ENCODE data around the gene TCERG1L.

Gene TCERG1L

DNA sequence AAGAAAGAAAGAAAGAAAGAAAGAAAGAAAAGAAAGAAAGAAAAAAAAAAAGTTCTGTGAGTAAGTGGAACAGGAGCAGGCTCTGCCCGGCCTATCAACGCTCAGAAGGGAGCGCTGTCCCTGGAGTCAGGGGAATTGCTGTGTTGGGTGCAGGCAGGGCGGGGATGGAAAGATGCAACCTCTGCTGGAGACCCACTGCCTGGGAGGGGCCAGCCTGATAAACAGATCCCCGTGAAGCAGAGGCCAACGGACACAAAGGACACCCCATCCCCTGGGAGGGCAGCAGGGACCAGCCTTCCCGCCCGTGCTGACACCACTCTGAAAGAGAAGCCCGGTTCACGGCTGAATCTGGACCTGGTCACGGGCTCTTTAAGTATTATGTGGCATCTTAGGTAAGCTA, 54.5 kb downstream of the TCERG1L start:
- Histone ChIP-seq H3K27ac (ENCODE audit: low read depth, low read length) (no peak overlapping the region), H3K9me3 (ENCODE audit: control insufficient read depth, insufficient read depth, low read length) (no peaks in the 10 kb centered on the region), H3K36me3 (ENCODE audit: control insufficient read depth, insufficient read depth, low read length) (no peaks in the 10 kb centered on the region), H3K4me3 (ENCODE audit: low read depth, low read length) (no peak overlapping the region), H3K9ac (ENCODE audit: low read depth, low read length) (no peak overlapping the region), H3K4me1 (ENCODE audit: control insufficient read depth, insufficient read depth, low read length) (no peaks in the 10 kb centered on the region), H3K27me3 (ENCODE audit: control insufficient read depth, insufficient read depth, low read length) (no peaks in the 10 kb centered on the region)

DNA sequence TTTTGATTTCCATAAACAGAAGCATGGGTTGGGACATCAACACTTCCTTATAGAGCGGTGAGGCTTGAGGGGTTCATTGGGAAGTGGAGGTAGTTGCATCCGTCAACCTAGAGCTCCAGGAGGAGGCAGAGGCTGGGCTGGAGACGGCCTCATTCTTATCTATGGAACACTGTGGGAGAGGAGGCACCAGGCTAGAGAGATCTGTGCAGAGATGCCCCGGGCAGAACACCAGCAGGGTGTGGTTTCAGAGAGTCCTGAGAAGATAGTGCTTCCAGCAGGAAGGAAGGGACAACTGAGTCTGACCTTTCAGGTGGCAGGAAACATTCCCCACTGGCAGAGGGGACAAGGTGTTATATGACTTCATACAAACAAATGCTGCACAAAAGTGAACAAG, 56.7 kb downstream of the TCERG1L start:
- Histone ChIP-seq H3K27ac (ENCODE audit: low read depth, low read length) (no peak overlapping the region), H3K27me3 (ENCODE audit: control insufficient read depth, insufficient read depth, low read length) (no peaks in the 10 kb centered on the region), H3K4me3 (ENCODE audit: low read depth, low read length) (no peak overlapping the region), H3K9me3 (ENCODE audit: control insufficient read depth, insufficient read depth, low read length) (no peaks in the 10 kb centered on the region), H3K4me1 (ENCODE audit: control insufficient read depth, insufficient read depth, low read length) (peaks cover 9% of the 10 kb centered on the region), H3K36me3 (ENCODE audit: control insufficient read depth, insufficient read depth, low read length) (no peaks in the 10 kb centered on the region), H3K9ac (ENCODE audit: low read depth, low read length) (no peak overlapping the region)

DNA sequence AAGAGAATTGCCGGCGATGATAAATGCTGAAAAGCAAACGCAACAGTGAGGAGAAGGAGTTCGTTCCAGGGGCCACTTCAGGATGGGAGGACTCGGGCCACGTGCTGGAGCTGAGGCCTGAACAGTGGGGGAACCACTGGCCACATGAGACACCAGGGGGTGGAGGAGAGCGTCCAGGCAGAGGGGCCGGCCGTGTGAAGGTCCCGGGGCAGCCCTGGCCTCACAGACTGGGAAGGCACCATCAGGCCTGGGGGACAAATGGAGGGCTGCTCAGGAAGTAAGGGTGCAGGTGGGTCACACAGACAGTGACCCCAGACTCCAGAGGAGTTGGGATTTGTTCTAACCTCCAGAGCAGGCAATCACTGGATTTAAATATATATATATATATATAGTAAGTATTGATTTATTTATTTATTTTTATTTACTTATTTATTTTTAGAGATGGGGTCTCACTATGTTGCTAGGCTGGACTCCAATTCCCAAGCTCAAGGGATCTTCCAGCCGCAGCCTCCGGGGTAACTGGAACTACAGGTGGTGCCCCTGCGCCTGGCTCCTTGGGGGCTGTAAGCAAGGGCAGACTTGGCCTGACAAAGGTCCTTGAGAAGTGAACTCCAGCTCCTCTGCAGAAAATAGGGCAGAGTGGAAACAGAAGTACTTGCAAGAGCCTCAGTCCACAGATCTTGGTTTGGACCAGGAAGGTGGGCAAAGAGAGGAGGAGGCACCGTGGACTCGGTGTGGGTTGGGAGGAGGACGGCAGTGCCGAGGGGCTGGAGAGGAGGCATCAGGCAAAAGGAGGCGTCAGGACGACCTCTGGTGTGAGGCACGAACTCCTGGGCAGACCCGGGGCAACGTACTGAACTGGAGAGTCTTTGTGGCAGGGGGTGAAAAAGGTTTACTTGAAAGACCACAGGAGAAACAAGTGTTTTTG, 57.3 kb downstream of the TCERG1L start:
- no peaks in the 10 kb centered on the region for H3K9me3 ChIP-seq (ENCODE audit: control insufficient read depth, insufficient read depth, low read length)
- no peak overlapping the region for H3K4me3 ChIP-seq (ENCODE audit: low read depth, low read length)
- H3K4me1 ChIP-seq (ENCODE audit: control insufficient read depth, insufficient read depth, low read length), result peaks cover 11% of the 10 kb centered on the region
- H3K9ac ChIP-seq (ENCODE audit: low read depth, low read length), result no peak overlapping the region
- H3K27ac ChIP-seq (ENCODE audit: low read depth, low read length), result no peak overlapping the region
- no peaks in the 10 kb centered on the region for H3K36me3 ChIP-seq (ENCODE audit: control insufficient read depth, insufficient read depth, low read length)
- no peaks in the 10 kb centered on the region for H3K27me3 ChIP-seq (ENCODE audit: control insufficient read depth, insufficient read depth, low read length)

DNA sequence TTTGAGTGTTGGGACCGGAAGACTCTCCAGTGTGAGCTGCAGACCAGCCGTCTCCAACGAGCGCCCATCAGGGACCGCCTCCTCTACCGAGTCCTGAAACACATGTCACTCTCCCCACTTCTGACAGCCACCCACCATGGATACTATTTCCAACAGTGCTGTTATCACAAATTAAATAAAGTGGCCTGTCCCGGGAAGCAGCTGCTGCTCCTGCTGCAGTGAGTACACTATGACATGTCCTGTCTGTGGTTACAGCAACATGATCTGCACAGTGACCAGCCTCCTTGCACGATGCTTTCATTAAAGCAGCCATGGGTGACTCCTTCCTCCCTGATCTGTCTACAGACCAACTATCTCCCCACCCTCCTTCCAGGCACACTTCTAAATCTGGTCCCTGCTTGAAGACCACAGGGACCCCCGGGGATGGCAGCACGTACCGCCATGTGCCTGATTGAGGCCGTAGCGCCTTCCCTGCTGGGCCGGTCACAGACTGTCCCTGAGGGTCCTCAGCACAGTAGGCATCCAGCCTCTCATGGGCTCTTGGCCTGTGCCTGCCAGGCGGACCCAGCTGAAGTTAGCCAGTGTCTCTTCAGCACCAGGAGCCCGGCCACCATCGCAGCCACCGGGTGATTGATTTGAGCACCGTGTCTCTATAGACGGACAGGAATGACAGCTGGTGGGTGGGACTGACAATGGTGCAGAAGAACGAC, 58.8 kb downstream of the TCERG1L start:
- H3K27ac ChIP-seq (ENCODE audit: low read depth, low read length), result no peak overlapping the region
- no peak overlapping the region for H3K4me3 ChIP-seq (ENCODE audit: low read depth, low read length)
- no peaks in the 10 kb centered on the region for H3K27me3 ChIP-seq (ENCODE audit: control insufficient read depth, insufficient read depth, low read length)
- no peak overlapping the region for H3K9ac ChIP-seq (ENCODE audit: low read depth, low read length)
- no peaks in the 10 kb centered on the region for H3K36me3 ChIP-seq (ENCODE audit: control insufficient read depth, insufficient read depth, low read length)
- no peaks in the 10 kb centered on the region for H3K9me3 ChIP-seq (ENCODE audit: control insufficient read depth, insufficient read depth, low read length)
- H3K4me1 ChIP-seq (ENCODE audit: control insufficient read depth, insufficient read depth, low read length), result peaks cover 11% of the 10 kb centered on the region

DNA sequence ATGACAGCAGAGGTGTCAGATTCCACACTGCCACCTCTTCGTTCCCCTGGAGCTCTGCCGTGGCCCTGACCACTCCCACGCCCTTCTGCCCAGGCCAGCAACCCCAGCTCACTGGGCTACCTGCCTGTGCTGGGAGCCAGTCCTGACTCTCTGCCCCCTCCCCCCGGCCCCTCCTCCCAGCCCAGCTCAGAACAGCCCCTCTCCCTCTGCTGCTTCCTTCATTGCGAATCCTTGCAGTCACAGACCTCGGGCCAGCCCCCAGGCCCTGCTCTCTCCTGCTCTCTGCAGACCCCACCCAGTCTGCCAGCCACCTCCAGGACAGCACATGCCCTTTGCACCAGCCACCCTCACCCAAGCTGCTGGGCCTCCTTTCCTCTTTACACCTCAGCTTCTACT, 60.4 kb downstream of the TCERG1L start:
- no peak overlapping the region for H3K27ac ChIP-seq (ENCODE audit: low read depth, low read length)
- peaks cover 11% of the 10 kb centered on the region for H3K4me1 ChIP-seq (ENCODE audit: control insufficient read depth, insufficient read depth, low read length)
- no peak overlapping the region for H3K4me3 ChIP-seq (ENCODE audit: low read depth, low read length)
- H3K27me3 ChIP-seq (ENCODE audit: control insufficient read depth, insufficient read depth, low read length), result no peaks in the 10 kb centered on the region
- no peak overlapping the region for H3K9ac ChIP-seq (ENCODE audit: low read depth, low read length)
- no peaks in the 10 kb centered on the region for H3K9me3 ChIP-seq (ENCODE audit: control insufficient read depth, insufficient read depth, low read length)
- H3K36me3 ChIP-seq (ENCODE audit: control insufficient read depth, insufficient read depth, low read length), result no peaks in the 10 kb centered on the region

DNA sequence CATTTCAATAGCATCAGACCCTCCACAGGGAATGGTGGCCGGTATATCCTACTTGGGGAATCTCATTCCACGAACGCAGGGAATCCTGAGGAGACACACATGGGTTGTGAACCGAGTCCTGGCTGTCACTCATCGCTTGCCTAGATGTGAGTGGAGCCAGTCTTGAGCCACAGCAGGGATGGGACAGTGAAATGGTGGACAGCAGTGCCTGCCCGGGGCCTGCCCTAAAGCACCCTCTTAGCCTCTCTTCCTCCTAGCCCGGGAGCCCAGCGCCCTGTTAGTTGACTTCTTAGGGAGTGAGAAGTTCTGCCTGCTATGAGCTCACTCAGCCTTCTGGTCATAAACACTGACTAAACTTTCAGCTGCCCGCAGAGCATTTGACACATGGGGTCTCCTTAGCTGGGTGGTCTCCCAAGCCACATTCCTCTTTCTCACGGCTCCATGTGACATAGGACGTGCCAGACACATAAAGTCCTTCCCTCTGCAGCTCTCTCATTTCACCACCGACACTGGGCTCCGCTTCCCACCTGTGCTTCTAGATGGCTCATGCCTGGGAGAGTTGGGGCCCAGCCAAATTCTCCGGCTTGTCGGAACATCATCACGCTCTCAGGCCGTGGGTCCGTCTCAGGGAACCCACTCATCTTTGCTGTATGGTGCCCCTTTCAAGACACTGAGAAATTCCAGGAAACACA, 60.9 kb downstream of the TCERG1L start:
- Histone ChIP-seq H3K4me3 (ENCODE audit: low read depth, low read length) (no peak overlapping the region), H3K9me3 (ENCODE audit: control insufficient read depth, insufficient read depth, low read length) (no peaks in the 10 kb centered on the region), H3K36me3 (ENCODE audit: control insufficient read depth, insufficient read depth, low read length) (no peaks in the 10 kb centered on the region), H3K27ac (ENCODE audit: low read depth, low read length) (peak overlapping the region; percentile 39), H3K9ac (ENCODE audit: low read depth, low read length) (no peak overlapping the region), H3K4me1 (ENCODE audit: control insufficient read depth, insufficient read depth, low read length) (peaks cover 11% of the 10 kb centered on the region), H3K27me3 (ENCODE audit: control insufficient read depth, insufficient read depth, low read length) (no peaks in the 10 kb centered on the region)

DNA sequence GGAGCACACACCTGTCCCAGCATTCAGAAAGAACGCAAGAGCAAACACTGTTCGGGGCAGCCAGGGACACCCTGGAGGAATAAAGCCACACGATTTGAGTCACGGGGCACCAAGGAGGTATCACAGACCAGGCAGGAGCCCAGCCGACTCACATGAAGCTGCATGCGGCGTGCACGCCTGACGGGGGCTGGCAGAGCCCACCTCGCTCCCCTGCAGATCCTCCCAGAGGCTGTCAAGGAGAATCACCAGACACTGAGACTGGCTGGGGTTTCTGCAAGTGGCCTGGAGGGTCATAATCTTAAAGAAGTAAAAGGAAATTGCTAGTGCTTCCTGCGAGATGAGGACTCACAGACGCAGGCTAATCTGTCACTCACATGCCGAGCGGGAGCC, 61.6 kb downstream of the TCERG1L start:
- no peak overlapping the region for H3K9ac ChIP-seq (ENCODE audit: low read depth, low read length)
- H3K9me3 ChIP-seq (ENCODE audit: control insufficient read depth, insufficient read depth, low read length), result no peaks in the 10 kb centered on the region
- H3K27ac ChIP-seq (ENCODE audit: low read depth, low read length), result no peak overlapping the region
- no peak overlapping the region for H3K4me3 ChIP-seq (ENCODE audit: low read depth, low read length)
- H3K36me3 ChIP-seq (ENCODE audit: control insufficient read depth, insufficient read depth, low read length), result no peaks in the 10 kb centered on the region
- H3K4me1 ChIP-seq (ENCODE audit: control insufficient read depth, insufficient read depth, low read length), result peaks cover 11% of the 10 kb centered on the region
- H3K27me3 ChIP-seq (ENCODE audit: control insufficient read depth, insufficient read depth, low read length), result no peaks in the 10 kb centered on the region

DNA sequence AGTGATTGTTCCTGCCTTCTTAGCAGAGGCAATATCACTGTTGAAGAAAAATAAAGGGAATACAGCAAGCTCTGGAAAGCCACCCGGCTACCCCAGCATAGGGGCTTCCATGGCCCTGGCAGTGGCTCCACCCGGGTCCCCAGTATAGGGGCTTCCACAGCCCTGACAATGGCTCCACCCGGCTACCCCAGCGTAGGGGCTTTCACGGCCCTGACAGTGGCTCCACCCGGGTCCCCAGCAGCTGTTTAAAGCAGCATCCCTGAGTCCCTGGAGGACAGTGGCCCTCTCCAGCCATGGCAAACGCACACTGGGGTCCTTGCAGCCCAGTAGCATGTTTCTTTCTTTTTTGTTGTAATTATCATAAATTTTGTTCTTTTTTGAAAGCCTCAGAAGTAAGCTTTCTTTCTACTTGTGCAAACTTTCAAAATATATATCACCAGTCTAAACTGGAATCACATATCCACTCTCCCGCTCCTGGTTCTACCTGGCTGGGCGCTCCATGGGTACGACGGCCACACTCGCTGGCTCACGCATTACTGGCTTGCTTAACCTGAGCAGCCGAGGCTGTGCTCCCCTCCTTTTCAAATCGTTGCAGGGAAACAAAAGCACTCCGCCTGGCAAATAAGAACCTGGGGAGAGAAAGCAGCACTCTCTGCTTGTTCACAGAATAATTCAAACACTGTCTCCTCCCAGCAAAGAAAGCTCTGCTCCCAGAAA, 62.1 kb downstream of the TCERG1L start:
- no peaks in the 10 kb centered on the region for H3K9me3 ChIP-seq (ENCODE audit: control insufficient read depth, insufficient read depth, low read length)
- peaks cover 11% of the 10 kb centered on the region for H3K4me1 ChIP-seq (ENCODE audit: control insufficient read depth, insufficient read depth, low read length)
- H3K36me3 ChIP-seq (ENCODE audit: control insufficient read depth, insufficient read depth, low read length), result no peaks in the 10 kb centered on the region
- no peak overlapping the region for H3K9ac ChIP-seq (ENCODE audit: low read depth, low read length)
- H3K4me3 ChIP-seq (ENCODE audit: low read depth, low read length), result no peak overlapping the region
- no peaks in the 10 kb centered on the region for H3K27me3 ChIP-seq (ENCODE audit: control insufficient read depth, insufficient read depth, low read length)
- no peak overlapping the region for H3K27ac ChIP-seq (ENCODE audit: low read depth, low read length)

DNA sequence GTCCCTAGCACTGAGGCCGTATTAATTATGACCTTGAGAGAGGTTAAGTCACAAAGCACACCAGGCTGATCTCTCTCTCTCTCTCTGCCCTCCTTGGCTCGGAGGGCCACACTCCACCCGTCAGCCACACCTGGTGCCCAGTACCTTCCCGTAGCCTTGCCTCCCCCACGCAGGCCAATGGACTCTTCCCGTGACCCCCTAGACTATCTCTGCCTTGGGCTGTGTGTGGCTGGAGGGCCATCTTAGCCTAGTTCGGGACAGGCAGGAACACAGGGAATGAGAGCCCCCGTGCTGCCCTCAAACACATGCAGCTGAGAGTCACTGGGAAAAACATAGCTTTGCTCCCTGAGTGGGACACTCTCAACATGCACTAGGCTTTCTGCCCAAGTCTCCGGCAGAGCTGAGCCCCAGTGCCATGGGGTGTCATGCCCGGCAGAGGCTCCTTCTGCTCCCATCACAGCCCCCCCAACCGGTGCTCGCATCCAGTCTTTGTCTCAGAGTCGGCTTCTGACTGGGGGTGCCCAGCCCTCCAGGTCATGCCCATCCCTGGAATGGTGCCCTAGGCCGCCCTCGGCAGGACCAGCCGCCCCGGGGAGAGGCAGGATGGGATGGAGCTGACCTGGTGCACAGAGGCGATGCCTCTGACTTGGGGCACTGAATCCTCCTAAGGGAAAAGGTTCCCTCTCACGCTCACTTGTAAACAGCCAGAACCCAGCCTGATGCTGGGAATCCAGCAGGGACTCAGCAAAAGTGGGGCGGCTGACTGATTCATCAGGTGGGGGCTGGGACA, 63.0 kb downstream of the TCERG1L start:
- Histone ChIP-seq H3K4me3 (ENCODE audit: low read depth, low read length) (no peak overlapping the region), H3K4me1 (ENCODE audit: control insufficient read depth, insufficient read depth, low read length) (peaks cover 11% of the 10 kb centered on the region), H3K9ac (ENCODE audit: low read depth, low read length) (no peak overlapping the region), H3K9me3 (ENCODE audit: control insufficient read depth, insufficient read depth, low read length) (no peaks in the 10 kb centered on the region), H3K36me3 (ENCODE audit: control insufficient read depth, insufficient read depth, low read length) (no peaks in the 10 kb centered on the region), H3K27ac (ENCODE audit: low read depth, low read length) (no peak overlapping the region), H3K27me3 (ENCODE audit: control insufficient read depth, insufficient read depth, low read length) (no peaks in the 10 kb centered on the region)

DNA sequence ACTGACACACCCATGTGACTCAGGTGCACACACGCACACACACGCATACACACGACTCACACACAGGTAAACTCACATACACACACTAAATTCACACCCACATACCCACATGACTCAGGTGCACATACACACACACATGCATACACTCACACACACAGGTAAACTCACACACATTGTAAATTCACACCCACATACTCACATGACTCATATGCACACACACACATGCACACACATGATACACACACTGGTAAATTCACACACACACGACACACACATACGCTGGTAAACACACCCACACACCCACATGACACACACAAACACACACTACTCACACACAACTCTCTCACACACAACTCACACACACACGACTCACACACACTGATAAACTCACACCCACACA, 63.6 kb downstream of the TCERG1L start:
- Histone ChIP-seq H3K9me3 (ENCODE audit: control insufficient read depth, insufficient read depth, low read length) (no peaks in the 10 kb centered on the region), H3K27ac (ENCODE audit: low read depth, low read length) (no peak overlapping the region)

More for the DNA sequence above, 63.6 kb downstream of the TCERG1L start:
- Histone ChIP-seq H3K4me1 (ENCODE audit: control insufficient read depth, insufficient read depth, low read length) (peaks cover 11% of the 10 kb centered on the region), H3K27me3 (ENCODE audit: control insufficient read depth, insufficient read depth, low read length) (no peaks in the 10 kb centered on the region), H3K36me3 (ENCODE audit: control insufficient read depth, insufficient read depth, low read length) (no peaks in the 10 kb centered on the region), H3K4me3 (ENCODE audit: low read depth, low read length) (no peak overlapping the region), H3K9ac (ENCODE audit: low read depth, low read length) (no peak overlapping the region)
